ENCODE results near the gene FKBP3.

The FKBP3 gene

DNA sequence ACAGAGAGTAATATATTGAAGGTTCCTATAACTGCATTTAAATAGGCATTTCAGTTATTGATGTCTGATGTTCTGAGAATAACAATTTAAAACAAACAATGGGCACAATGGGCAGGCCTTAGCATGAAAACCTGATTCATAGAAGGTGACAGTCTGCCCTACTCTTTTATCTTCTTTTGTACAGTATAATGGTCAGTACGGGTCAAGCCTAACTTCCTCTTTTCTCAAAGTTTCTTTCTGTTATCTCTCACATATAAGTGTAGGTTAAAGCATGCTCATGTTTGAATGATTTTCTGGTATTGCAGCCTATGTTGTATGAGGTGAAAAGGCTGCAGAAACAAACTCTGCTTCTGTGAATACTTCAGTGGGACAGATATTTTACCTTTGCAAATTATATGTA is 14.2 kb downstream of the FKBP3 start:
- H3K4me3 ChIP-seq (ENCODE audit: low read depth, low read length), result no peak overlapping the region
- DNase-seq (ENCODE audit: low read depth), result no peak
- TF ChIP-seq CTCF (IDR thresholded peaks at IDR 0.05; ENCODE audit: low read depth, low read length, missing control alignments), result no peak

DNA sequence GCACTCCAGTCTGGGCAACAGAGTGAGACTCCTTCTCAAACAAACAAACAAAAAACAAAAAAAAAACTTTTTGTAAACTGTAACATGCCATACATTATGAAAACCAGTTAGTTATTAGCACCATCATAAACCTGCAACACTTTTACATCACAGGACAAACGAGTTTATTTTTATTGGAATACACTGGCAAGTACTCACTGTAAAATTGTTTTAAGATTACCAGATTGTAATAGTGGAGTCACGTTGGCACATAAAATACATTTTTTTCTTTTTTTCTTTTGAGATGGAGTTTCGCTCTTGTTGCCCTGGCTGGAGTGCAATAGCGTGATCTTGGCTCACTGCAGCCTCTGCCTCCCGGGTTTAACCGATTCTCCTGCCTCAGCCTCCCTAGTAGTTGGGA is 15.7 kb downstream of the FKBP3 start:
- no peak for TF ChIP-seq CTCF (IDR thresholded peaks at IDR 0.05; ENCODE audit: low read depth, low read length, missing control alignments)
- H3K4me3 ChIP-seq (ENCODE audit: low read depth, low read length), result no peak overlapping the region
- DNase-seq (ENCODE audit: low read depth), result no peak

GRCh38 chr14:45114327-45114726 is 20.0 kb downstream of the FKBP3 start:
- H3K4me3 ChIP-seq (ENCODE audit: low read depth, low read length), result no peak overlapping the region
- DNase-seq (ENCODE audit: low read depth), result no peak
- no peak for TF ChIP-seq CTCF (IDR thresholded peaks at IDR 0.05; ENCODE audit: low read depth, low read length, missing control alignments)

DNA sequence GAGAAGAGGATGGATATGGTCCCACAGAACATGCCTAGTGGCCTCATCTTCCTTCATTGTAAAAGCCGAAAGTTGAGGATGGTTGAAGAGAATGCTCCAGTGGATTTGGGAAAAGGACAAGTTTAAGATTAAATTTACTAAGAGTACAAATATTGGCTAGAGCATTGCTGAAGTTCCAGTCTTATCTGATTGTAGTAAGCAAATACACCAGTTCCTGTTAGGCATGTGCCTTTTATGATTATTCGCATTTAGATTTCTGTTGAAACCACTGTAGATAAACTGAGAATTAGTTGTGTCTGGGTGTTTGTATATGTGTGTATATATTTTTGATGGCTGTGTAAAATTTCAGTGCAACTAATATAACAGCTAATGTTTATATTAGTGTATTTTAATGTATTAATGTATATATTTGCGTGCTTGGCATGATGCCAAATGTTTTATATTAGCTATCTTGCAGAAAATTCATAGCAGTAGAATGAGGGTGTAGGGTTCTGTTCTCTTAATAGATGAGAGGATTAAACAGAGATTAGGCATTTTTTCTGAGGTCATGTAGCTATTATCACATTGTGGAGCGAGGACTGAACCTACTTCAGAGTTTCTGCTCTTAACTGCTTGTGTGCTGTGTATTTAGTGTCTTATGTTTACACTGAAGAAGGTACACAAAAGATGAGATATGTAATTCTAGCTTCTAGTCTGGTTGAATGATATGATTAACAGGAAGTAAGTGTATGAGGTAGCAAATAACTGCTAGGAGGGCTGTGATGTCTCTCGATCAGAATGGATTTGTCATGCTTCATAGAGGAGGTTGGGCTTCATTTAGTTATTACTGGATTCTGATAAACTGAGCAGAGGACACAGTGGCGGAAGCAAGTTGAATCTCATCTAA is 21.1 kb downstream of the FKBP3 start:
- no peak overlapping the region for H3K4me3 ChIP-seq (ENCODE audit: low read depth, low read length)
- no peak for TF ChIP-seq CTCF (IDR thresholded peaks at IDR 0.05; ENCODE audit: low read depth, low read length, missing control alignments)
- no peak for DNase-seq (ENCODE audit: low read depth)

DNA sequence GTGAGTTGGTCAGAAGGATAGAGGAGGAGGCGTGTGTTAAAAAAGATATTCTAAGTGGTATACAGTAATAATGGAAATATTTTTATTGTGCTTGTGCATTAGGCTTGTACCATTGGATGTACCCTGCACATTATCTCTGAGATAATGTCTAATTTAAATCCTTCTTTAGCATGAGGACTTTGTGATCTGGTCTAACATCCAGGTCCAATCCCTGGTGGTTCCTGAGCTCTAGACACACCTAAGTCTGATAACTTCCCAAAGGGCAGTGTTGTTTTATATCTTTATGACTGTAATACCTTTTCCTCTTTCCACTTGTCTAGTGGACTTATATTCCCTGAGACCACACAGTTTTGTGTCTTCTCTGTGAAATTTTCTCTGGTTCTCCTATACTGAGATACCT is 29.7 kb downstream of the FKBP3 start:
- TF ChIP-seq CTCF (IDR thresholded peaks at IDR 0.05; ENCODE audit: low read depth, low read length, missing control alignments), result no peak
- no peak overlapping the region for H3K4me3 ChIP-seq (ENCODE audit: low read depth, low read length)
- DNase-seq (ENCODE audit: low read depth), result no peak

GRCh38 chr14:45103806-45104205 is 30.5 kb downstream of the FKBP3 start:
- no peak for TF ChIP-seq CTCF (IDR thresholded peaks at IDR 0.05; ENCODE audit: low read depth, low read length, missing control alignments)
- no peak overlapping the region for H3K4me3 ChIP-seq (ENCODE audit: low read depth, low read length)
- DNase-seq (ENCODE audit: low read depth), result no peak

GRCh38 chr14:45096218-45096617 is 38.1 kb downstream of the FKBP3 start:
- DNase-seq (ENCODE audit: low read depth), result no peak
- no peak for TF ChIP-seq CTCF (IDR thresholded peaks at IDR 0.05; ENCODE audit: low read depth, low read length, missing control alignments)
- no peak overlapping the region for H3K4me3 ChIP-seq (ENCODE audit: low read depth, low read length)
